Cardiac fibroblast (primary cell): Measurements from ENCODE around the gene ERP29.

ENCODE experiments used
- DNase-seq, 2 donors: peaks; one replicate each; pipeline versions ENCODE4 v3.0.0 to v3.0.0-alpha.2; 2010; ENCODE audit warnings: low read depth in 2 of 2
- H3K4me3 ChIP-seq, 2 donors: replicated peaks in 1 of 2; 1 replicate in 1 of 2; 2 replicates in 1 of 2; pipeline ENCODE4 v1.5.1; 2011; ENCODE audit warnings: low read depth in 2 of 2, low read length in 2 of 2, mild to moderate bottlenecking in 2 of 2, moderate library complexity in 1 of 2
- TF ChIP-seq, protein P1 (sequence below): IDR thresholded peaks from one replicate; pipeline ENCODE4 v1.5.1; 2011; ENCODE audit warnings: low read depth, mild to moderate bottlenecking, low read length, inconsistent platforms

The ERP29 gene

DNA sequence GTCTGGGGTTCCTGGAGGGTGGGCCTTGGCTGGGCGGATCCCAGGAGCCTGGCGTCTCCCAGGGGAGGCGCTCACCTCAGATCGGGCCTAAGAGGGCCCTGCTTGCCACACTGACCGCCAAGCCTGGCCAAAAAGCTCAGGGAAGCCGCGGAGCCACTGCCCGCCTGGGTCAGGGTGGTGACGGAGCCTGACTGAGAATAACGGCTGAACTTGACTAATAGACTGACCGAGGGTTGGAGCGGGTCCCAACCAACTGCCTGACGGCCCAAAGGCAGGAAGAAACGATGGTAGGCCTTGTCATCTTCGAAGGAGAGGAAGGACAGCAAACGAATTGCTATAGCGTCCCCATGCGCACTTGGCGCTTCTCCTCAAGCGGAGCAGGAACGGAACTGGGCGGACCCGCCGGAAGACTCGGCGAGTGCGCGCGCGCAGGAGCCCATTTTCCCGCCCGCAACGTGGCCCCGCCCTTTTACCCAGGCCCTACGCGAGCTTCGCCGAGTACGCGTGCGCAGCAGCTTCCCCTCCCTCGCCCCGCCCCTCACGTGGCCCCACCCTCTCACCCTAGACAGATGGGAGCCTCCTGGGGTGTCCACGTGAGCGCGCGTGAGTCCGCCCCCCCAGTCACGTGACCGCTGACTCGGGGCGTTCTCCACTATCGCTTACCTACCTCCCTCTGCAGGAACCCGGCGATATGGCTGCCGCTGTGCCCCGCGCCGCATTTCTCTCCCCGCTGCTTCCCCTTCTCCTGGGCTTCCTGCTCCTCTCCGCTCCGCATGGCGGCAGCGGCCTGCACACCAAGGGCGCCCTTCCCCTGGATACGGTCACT, at the start of gene ERP29, which contains the start of gene TMEM116:
TSS of gene ERP29 (plus strand) at position 652 of the 826 bp plus-strand sequence. CDS start at position 692, 40 bp downstream.
TSS of gene TMEM116 (minus strand) at position 391 of the 826 bp plus-strand sequence. CDS start 7,895 bp downstream, outside the sequence.
- peak; percentile 99 for DNase-seq
- peak within 1 kb of the TSS; percentile 91 to 94 for H3K4me3 ChIP-seq
- TF ChIP-seq, protein P1, sequence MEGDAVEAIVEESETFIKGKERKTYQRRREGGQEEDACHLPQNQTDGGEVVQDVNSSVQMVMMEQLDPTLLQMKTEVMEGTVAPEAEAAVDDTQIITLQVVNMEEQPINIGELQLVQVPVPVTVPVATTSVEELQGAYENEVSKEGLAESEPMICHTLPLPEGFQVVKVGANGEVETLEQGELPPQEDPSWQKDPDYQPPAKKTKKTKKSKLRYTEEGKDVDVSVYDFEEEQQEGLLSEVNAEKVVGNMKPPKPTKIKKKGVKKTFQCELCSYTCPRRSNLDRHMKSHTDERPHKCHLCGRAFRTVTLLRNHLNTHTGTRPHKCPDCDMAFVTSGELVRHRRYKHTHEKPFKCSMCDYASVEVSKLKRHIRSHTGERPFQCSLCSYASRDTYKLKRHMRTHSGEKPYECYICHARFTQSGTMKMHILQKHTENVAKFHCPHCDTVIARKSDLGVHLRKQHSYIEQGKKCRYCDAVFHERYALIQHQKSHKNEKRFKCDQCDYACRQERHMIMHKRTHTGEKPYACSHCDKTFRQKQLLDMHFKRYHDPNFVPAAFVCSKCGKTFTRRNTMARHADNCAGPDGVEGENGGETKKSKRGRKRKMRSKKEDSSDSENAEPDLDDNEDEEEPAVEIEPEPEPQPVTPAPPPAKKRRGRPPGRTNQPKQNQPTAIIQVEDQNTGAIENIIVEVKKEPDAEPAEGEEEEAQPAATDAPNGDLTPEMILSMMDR: peak; percentile 57

DNA sequence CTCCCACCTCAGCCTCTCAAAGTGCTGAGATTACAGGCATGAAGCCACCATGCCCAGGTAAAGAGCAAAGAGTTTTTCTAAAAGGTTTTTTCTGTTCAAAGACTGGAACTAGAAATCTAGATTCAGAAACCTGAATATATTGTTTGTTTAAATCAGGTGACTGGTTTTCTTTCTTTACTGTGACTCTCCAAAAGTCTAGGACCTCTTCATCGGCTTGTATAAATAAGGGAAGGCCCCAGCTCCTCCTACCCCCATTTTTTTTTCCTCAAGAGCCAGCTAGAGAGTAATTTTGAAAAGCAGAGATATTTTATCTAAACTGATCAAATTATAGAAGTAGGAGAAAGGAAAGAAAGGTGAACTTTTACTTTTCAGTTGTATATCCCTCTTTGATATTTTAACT, 48.3 kb upstream of the ERP29 start:
- TF ChIP-seq, protein P1: no peak
- no peak for DNase-seq

DNA sequence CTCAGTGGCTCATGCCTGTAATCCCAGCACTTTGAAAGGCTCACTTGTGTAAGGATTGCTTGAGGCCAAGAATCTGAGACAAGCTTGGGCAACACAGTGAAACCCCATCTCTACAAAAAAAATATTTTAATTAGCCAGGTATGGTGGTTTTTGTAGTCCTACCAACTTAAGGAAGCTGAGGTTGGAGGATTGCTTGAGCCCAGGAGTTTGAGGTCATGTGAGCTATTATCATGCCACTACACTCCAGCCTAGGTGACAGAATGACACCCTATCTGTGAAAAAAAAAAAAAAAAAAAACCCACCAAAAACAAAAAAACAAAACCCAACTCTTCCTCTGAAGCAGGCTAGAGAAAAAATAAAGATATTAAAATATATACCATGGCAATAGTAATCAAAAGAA, 41.4 kb upstream of the ERP29 start:
- no peak overlapping the region for H3K4me3 ChIP-seq
- TF ChIP-seq, protein P1: no peak
- no peak for DNase-seq

More for the DNA sequence above, 48.3 kb upstream of the ERP29 start:
- no peak overlapping the region for H3K4me3 ChIP-seq

DNA sequence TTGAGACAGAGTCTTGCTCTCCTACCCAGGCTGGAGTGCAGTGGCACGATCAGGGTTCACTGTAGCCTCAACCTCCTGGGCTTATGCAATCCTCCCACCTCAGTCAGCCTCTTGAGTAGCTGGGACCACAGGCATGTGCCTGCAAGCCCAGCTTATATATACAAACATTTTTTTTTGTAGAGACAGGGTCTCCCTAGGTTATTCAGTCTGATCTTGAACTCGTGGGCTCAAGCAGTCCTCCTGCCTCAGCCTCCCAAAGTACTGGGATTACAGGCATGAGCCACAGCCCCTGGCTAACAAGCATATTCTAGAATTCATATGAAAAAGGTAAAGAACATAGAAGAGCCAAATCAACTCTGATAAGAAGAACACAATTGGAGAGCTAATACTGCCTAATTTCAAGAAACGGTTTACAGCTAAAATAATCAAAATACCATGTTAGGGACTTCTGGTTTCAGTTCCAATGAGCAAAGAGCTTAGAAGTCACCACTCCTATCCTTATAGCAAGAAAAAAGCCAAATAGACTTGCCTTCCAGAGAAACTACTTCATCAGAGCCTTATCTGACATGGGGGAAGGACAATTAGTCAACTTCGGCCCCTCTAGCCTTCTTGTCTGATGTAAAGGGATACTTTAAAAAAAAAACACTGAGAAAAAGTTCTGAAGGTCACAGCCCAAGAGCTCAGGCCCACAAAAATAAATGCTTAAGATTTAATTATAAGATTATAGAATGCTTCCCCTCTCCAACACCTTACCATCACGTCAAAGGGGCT, 37.9 kb upstream of the ERP29 start:
- H3K4me3 ChIP-seq: no peak overlapping the region
- TF ChIP-seq, protein P1: no peak
- DNase-seq: no peak

GRCh38 chr12:111976291-111976690, 36.9 kb upstream of the ERP29 start:
- no peak overlapping the region for H3K4me3 ChIP-seq
- TF ChIP-seq, protein P1: no peak
- DNase-seq: no peak

GRCh38 chr12:111976860-111977259, 36.4 kb upstream of the ERP29 start:
- TF ChIP-seq, protein P1: no peak
- H3K4me3 ChIP-seq: no peak overlapping the region
- no peak for DNase-seq
